Activated naive CD4-positive, alpha-beta T cell treated with anti-CD3 and anti-CD28 coated beads, Interleukin-2, amount 50 U/mL, for 24 hours (primary cell): ENCODE data around the gene KLF9.
A peak's percentile ranks its signal among the peaks of the same experiment; 100 is the strongest.

Experiments used
- H3K27ac Mint-ChIP-seq: one replicate; pipeline ENCODE4 v1.8.0; 2021; ENCODE audit warnings: mild to moderate bottlenecking, mixed read lengths
- H3K27me3 Mint-ChIP-seq: one replicate; pipeline ENCODE4 v1.8.0; 2021; ENCODE audit warnings: mixed read lengths
- H3K36me3 Mint-ChIP-seq: one replicate; pipeline ENCODE4 v1.8.0; 2021; ENCODE audit warnings: mixed read lengths
- H3K4me1 Mint-ChIP-seq: one replicate; pipeline ENCODE4 v1.8.0; 2021; ENCODE audit warnings: mixed read lengths
- H3K4me3 Mint-ChIP-seq: one replicate; pipeline ENCODE4 v1.8.0; 2021; ENCODE audit warnings: mild to moderate bottlenecking, mixed read lengths
- H3K9me3 Mint-ChIP-seq: one replicate; pipeline ENCODE4 v1.8.0; 2021; ENCODE audit warnings: mixed read lengths

The KLF9 gene

GRCh38 chr9:70367305-70367930 lies 47.0 kb downstream of the KLF9 start:
- Mint-ChIP-seq H3K27me3 (no peaks in the 10 kb centered on the region), H3K4me3 (no peak overlapping the region), H3K9me3 (no peaks in the 10 kb centered on the region), H3K36me3 (peaks cover 4% of the 10 kb centered on the region), H3K27ac (no peak overlapping the region), H3K4me1 (no peaks in the 10 kb centered on the region)

- H3K4me3 Mint-ChIP-seq: no peak overlapping the region
- H3K4me1 Mint-ChIP-seq: no peaks in the 10 kb centered on the region
- H3K36me3 Mint-ChIP-seq: peaks cover 4% of the 10 kb centered on the region
- H3K27me3 Mint-ChIP-seq: no peaks in the 10 kb centered on the region
- no peaks in the 10 kb centered on the region for H3K9me3 Mint-ChIP-seq
- H3K27ac Mint-ChIP-seq: no peak overlapping the region
Measured at GRCh38 chr9:70363760-70364159, 50.7 kb downstream of the KLF9 start.

GRCh38 chr9:70362952-70363351 lies 51.5 kb downstream of the KLF9 start:
- Mint-ChIP-seq H3K36me3 (peaks cover 4% of the 10 kb centered on the region), H3K4me3 (no peak overlapping the region), H3K4me1 (no peaks in the 10 kb centered on the region), H3K27ac (no peak overlapping the region), H3K9me3 (no peaks in the 10 kb centered on the region), H3K27me3 (no peaks in the 10 kb centered on the region)

GRCh38 chr9:70355801-70356200 lies 58.7 kb downstream of the KLF9 start:
- Mint-ChIP-seq H3K27ac (peak overlapping the region; percentile 52), H3K36me3 (no peaks in the 10 kb centered on the region), H3K9me3 (no peaks in the 10 kb centered on the region), H3K4me3 (no peak overlapping the region), H3K4me1 (peaks cover 3% of the 10 kb centered on the region), H3K27me3 (no peaks in the 10 kb centered on the region)

GRCh38 chr9:70352802-70353201 lies 61.7 kb downstream of the KLF9 start:
- no peaks in the 10 kb centered on the region for H3K27me3 Mint-ChIP-seq
- H3K27ac Mint-ChIP-seq: no peak overlapping the region
- H3K4me1 Mint-ChIP-seq: peaks cover 3% of the 10 kb centered on the region
- H3K36me3 Mint-ChIP-seq: no peaks in the 10 kb centered on the region
- H3K9me3 Mint-ChIP-seq: no peaks in the 10 kb centered on the region
- H3K4me3 Mint-ChIP-seq: no peak overlapping the region

- Mint-ChIP-seq H3K36me3 (no peaks in the 10 kb centered on the region), H3K4me1 (peaks cover 3% of the 10 kb centered on the region), H3K27me3 (no peaks in the 10 kb centered on the region), H3K27ac (no peak overlapping the region), H3K9me3 (no peaks in the 10 kb centered on the region), H3K4me3 (no peak overlapping the region)
Measured at GRCh38 chr9:70352356-70352755, 62.1 kb downstream of the KLF9 start.

GRCh38 chr9:70347046-70347445 lies 67.4 kb downstream of the KLF9 start:
- no peak overlapping the region for H3K4me3 Mint-ChIP-seq
- H3K4me1 Mint-ChIP-seq: no peaks in the 10 kb centered on the region
- no peak overlapping the region for H3K27ac Mint-ChIP-seq
- no peaks in the 10 kb centered on the region for H3K36me3 Mint-ChIP-seq
- H3K27me3 Mint-ChIP-seq: no peaks in the 10 kb centered on the region
- H3K9me3 Mint-ChIP-seq: no peaks in the 10 kb centered on the region

- Mint-ChIP-seq H3K27ac (no peak overlapping the region), H3K9me3 (no peaks in the 10 kb centered on the region), H3K4me3 (no peak overlapping the region), H3K27me3 (no peaks in the 10 kb centered on the region), H3K4me1 (peaks cover 13% of the 10 kb centered on the region), H3K36me3 (peaks cover 8% of the 10 kb centered on the region)
Measured at GRCh38 chr9:70340572-70340971, 73.9 kb downstream of the KLF9 start.
